GM21367 (cell line): ENCODE data around the gene OR6M1.

Experiments
- ATAC-seq: cut with Tn5 transposase; IDR thresholded peaks from one replicate; pipeline ENCODE4 v1.9.1; 2021; ENCODE audit not compliant: unreplicated experiment

OR6M1 gene

GRCh38 chr11:123806249-123806648, at the start of gene OR6M1:
Gene OR6M1, minus strand, starts transcription at chr11:123806349. Its CDS starts 0 bp downstream, at chr11:123806349.
- ATAC-seq = no peak

- no peak for ATAC-seq
Measured at GRCh38 chr11:123853038-123853437, 46.9 kb upstream of the OR6M1 start.

- no peak for ATAC-seq
Measured at GRCh38 chr11:123852321-123852720, 46.2 kb upstream of the OR6M1 start.

- no peak for ATAC-seq
Measured at GRCh38 chr11:123851110-123851509, 45.0 kb upstream of the OR6M1 start.

- ATAC-seq = no peak
Measured at GRCh38 chr11:123841174-123841573, 35.0 kb upstream of the OR6M1 start.

GRCh38 chr11:123839131-123839530, 33.0 kb upstream of the OR6M1 start:
- ATAC-seq = no peak

GRCh38 chr11:123838659-123839058, 32.5 kb upstream of the OR6M1 start:
- ATAC-seq = no peak

- no peak for ATAC-seq
Measured at GRCh38 chr11:123838199-123838598, 32.0 kb upstream of the OR6M1 start.

GRCh38 chr11:123833095-123833494, 26.9 kb upstream of the OR6M1 start:
- ATAC-seq = no peak

- ATAC-seq = no peak
Measured at GRCh38 chr11:123829745-123830144, 23.6 kb upstream of the OR6M1 start.

- no peak for ATAC-seq
Measured at GRCh38 chr11:123822599-123822998, 16.4 kb upstream of the OR6M1 start.

- ATAC-seq = no peak
Measured at GRCh38 chr11:123822032-123822431, 15.9 kb upstream of the OR6M1 start.

GRCh38 chr11:123815122-123815521, 9.0 kb upstream of the OR6M1 start:
- ATAC-seq = no peak

GRCh38 chr11:123801765-123802164, 4.4 kb downstream of the OR6M1 start:
- no peak for ATAC-seq

GRCh38 chr11:123800036-123800435, 6.1 kb downstream of the OR6M1 start:
- no peak for ATAC-seq

GRCh38 chr11:123799438-123799837, 6.7 kb downstream of the OR6M1 start:
- no peak for ATAC-seq

- ATAC-seq = no peak
Measured at GRCh38 chr11:123798513-123799252, 7.5 kb downstream of the OR6M1 start.

- no peak for ATAC-seq
Measured at GRCh38 chr11:123798079-123798478, 8.1 kb downstream of the OR6M1 start.

- ATAC-seq = no peak
Measured at GRCh38 chr11:123797541-123797940, 8.6 kb downstream of the OR6M1 start.

GRCh38 chr11:123797114-123797513, 9.0 kb downstream of the OR6M1 start:
- no peak for ATAC-seq

- no peak for ATAC-seq
Measured at GRCh38 chr11:123796226-123796625, 9.9 kb downstream of the OR6M1 start.

- no peak for ATAC-seq
Measured at GRCh38 chr11:123783536-123783935, 22.6 kb downstream of the OR6M1 start.

- ATAC-seq = no peak
Measured at GRCh38 chr11:123778511-123778910, 27.6 kb downstream of the OR6M1 start.
